Aorta (tissue), 5 donors: Measurements from ENCODE around the gene IFT81. TPM values are rescaled to one million over a fixed set of nuclear protein-coding genes. Genes with fewer than 3 reads are reported as not detected.

ENCODE experiments used
- ATAC-seq: fragments of 200-7000 bp; cut with Tn5 transposase; one replicate; pipeline ENCODE4 v1.9.1; 2022; ENCODE audit warnings: moderate library complexity; ENCODE audit not compliant: low FRiP score
- DNase-seq, 2 donors: peaks; one replicate each; pipeline ENCODE4 v3.0.0-alpha.2; 2020
- H3K27ac ChIP-seq, 2 donors: one replicate each; pipeline ENCODE4 v1.5.1; 2013; ENCODE audit warnings: low read length in 2 of 2, mild to moderate bottlenecking in 2 of 2, moderate library complexity in 2 of 2, control low read depth in 1 of 2, inconsistent platforms in 1 of 2, low read depth in 1 of 2
- H3K27me3 ChIP-seq, 2 donors: one replicate each; pipeline ENCODE4 v1.6.1; 2013; ENCODE audit warnings: control low read depth in 1 of 2, low read length in 1 of 2, mild to moderate bottlenecking in 1 of 2, moderate library complexity in 1 of 2; ENCODE audit not compliant: insufficient read depth in 2 of 2, control insufficient read depth in 1 of 2
- H3K36me3 ChIP-seq, 2 donors: one replicate each; pipeline ENCODE4 v1.6.1; 2013; ENCODE audit warnings: control low read depth in 1 of 2, low read length in 1 of 2, mild to moderate bottlenecking in 1 of 2; ENCODE audit not compliant: insufficient read depth in 2 of 2, control insufficient read depth in 1 of 2
- H3K4me1 ChIP-seq, 2 donors: one replicate each; pipeline ENCODE4 v1.6.1; 2013; ENCODE audit warnings: low read length in 2 of 2, control low read depth in 1 of 2, mild to moderate bottlenecking in 1 of 2, moderate library complexity in 1 of 2; ENCODE audit not compliant: insufficient read depth in 2 of 2, control insufficient read depth in 1 of 2
- H3K4me3 ChIP-seq, 2 donors: one replicate each; pipeline ENCODE4 v1.5.1; 2013; ENCODE audit warnings: low read length in 2 of 2, control low read depth in 1 of 2, mild to moderate bottlenecking in 1 of 2
- H3K9me3 ChIP-seq: one replicate; pipeline ENCODE4 v1.6.1; 2013; ENCODE audit warnings: mild to moderate bottlenecking, low read length; ENCODE audit not compliant: control insufficient read depth
- WGBS, 2 donors: extraction: QIAGEN DNeasy Blood & Tissue Kit; methylation state at CpG; one replicate each; pipeline ENCODE4 v1.1.7; 2013; 5-methylcytosine and 5-hydroxymethylcytosine counted together
- intact Hi-C, 2 donors: fragments of 100-400 bp; cut with DNase I; formaldehyde crosslinking; loops; one replicate each; pipeline versions ENCODE4 v1.14.2 to v1.15.0; 2022
- polyA plus RNA-seq, 2 donors: library from polyadenylated mRNA; stranded (reverse); fragments of 200-250 nt; gene quantifications; one replicate each; pipeline ENCODE4 v1.2.3, GENCODE V29; 2013
- total RNA-seq, 2 donors: library from RNA; stranded (reverse); fragmentation: NEBNext Ultra II Directional; extraction: Animal tissue kit (Norgen Biotek cat#: 25700); gene quantifications; one replicate each; pipeline ENCODE4 v1.2.1, GENCODE V29; 2021
- donor health status: healthy with polysubstance abuse.
- donor health status: Bipolar disorder and iron deficiency.
- donor health status: DM: no; HTN: no; CAD: no.
- donor health status: DM: no; HTN: no; CAD: no.
- donor health status: DM: yes; HTN: yes; CAD: no.

IFT81 gene
- total and polyA plus RNA-seq, 4 donors: 7.9 to 14.2 (median 12.7) TPM

DNA sequence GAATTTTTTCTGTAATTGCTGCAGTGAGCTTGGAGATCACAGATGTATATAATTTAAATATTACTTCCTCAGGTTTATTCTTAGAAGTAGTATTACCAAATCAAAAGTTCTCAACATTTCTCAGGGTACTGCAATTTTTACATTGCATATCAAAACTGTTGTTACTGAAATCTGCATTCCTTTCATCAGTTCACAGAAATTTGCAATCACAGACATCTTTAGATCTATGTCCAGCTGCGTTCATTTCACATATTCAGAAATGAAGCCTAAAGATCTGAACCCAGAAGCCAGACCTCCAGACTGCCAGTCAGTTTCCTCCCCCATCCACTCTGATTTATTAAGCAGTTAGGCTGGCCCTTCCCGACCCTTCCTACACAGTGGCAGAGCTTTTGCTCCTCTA, 18.2 kb upstream of the IFT81 start:
- Histone ChIP-seq H3K4me1 (no peaks in the 10 kb centered on the region), H3K27me3 (no peaks in the 10 kb centered on the region), H3K36me3 (no peaks in the 10 kb centered on the region), H3K27ac (peak overlapping the region in 1 of 2 donors; percentile 64), H3K9me3 (no peaks in the 10 kb centered on the region), H3K4me3 (no peak overlapping the region)
- intact Hi-C loops: loop anchor here in 1 of 2 donors (5.0 kb wide), 3 partner anchors 76 to 176 kb away; partner anchors contain the start of gene ATP2A2
- DNase-seq (no peak), ATAC-seq (no peak)
- WGBS, 2 donors: 33 to 54% methylated on average over 2 of the region's 2 CpGs

DNA sequence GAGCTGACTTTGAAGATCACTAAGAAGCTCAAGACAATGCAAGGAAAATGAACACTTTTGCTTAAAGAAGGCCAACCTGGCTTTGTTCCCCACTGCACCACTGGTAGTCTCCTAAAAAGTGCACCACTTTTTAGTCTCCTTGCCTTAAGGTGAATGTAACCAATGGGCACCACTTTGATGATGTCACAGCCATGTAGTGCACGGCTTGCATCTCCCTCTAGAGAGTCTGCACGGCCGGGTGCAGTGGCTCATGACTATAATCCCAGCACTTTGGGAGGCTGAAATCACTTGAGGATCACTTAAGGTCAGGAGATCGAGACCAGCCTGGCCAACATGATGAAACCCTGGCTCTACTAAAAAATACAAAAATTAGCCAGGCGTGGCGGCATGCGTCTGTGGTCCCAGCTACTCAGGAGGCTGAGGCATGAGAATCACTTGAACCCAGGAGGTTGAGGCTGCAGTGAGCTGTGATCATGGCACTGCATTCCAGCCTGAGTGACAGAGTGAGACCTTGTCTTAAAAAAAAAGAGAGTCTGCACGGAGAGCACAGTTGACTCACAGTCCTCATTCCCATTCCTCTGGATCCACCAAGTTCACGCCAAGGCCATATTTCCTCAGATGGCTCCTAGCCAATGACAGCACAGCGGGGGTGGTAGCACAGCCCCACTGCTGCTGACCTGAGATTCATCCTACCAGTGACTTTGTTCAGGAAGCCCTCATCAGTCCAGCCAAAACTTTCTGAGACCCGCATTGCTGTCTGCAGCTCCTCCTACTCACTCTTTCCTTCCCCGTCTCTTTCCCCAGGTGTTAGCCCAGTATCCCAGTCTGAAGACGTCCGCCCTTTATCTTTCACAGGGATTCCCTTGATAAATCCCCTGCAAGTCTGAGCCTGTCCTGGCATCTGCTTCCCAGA, 16.5 kb upstream of the IFT81 start:
- no peaks in the 10 kb centered on the region for H3K36me3 ChIP-seq
- H3K9me3 ChIP-seq: no peaks in the 10 kb centered on the region
- DNase-seq: peak; percentile 79 to 82
- WGBS, 2 donors: 58 to 60% methylated on average over 14 of the region's 14 CpGs
- peak; percentile 9 for ATAC-seq
- peak overlapping the region; percentile 91 to 98 for H3K27ac ChIP-seq
- no peaks in the 10 kb centered on the region for H3K4me1 ChIP-seq
- intact Hi-C loops: loop anchor here in 1 of 2 donors (2.0 to 5.0 kb wide), 4 partner anchors 17 to 175 kb away; partner anchors contain the start of genes ATP2A2 and IFT81
- H3K27me3 ChIP-seq: no peaks in the 10 kb centered on the region
- no peak overlapping the region for H3K4me3 ChIP-seq

DNA sequence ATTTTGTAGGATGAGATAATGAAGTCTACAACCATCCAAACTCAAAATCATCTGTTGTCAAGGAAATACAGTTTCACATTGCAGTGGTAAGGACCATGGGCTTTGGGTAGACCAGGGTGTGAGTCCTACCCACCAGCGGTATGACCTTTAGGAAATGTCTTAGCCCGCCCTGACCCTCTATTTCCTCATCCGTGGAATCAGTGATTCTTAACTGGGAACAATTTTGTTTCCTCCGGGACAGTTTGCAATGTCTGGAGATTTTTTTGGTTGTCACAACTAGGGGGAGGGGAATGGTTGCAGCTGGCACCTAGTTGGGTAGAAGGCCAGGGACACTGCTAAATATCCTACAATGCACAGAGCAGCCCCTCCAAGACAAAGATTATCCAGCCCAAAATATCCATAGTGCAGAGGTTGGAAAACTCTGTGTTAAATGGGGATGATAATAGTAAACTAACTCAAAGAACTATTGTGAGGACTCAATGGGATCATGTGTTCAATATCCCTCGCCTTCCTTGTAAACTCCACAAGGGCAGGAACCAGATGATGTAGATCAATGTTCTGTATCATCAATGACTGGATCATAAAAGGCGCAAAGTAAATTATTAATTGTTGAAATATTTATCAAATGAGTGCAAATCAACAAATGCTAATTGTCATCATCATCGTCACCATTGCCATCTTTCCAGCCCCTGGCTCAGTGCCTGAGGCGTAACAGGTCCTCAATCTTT, 15.7 kb upstream of the IFT81 start:
- Histone ChIP-seq H3K4me3 (no peak overlapping the region), H3K27ac (peak overlapping the region; percentile 91 to 98), H3K4me1 (no peaks in the 10 kb centered on the region), H3K9me3 (no peaks in the 10 kb centered on the region), H3K36me3 (no peaks in the 10 kb centered on the region), H3K27me3 (no peaks in the 10 kb centered on the region)
- no peak for ATAC-seq
- WGBS, 2 donors: 62% methylated on average over 8 of the region's 8 CpGs
- intact Hi-C loops: loop anchor here in 1 of 2 donors (2.0 to 5.0 kb wide), 4 partner anchors 16 to 174 kb away; partner anchors contain the start of genes ATP2A2 and IFT81
- no peak for DNase-seq

DNA sequence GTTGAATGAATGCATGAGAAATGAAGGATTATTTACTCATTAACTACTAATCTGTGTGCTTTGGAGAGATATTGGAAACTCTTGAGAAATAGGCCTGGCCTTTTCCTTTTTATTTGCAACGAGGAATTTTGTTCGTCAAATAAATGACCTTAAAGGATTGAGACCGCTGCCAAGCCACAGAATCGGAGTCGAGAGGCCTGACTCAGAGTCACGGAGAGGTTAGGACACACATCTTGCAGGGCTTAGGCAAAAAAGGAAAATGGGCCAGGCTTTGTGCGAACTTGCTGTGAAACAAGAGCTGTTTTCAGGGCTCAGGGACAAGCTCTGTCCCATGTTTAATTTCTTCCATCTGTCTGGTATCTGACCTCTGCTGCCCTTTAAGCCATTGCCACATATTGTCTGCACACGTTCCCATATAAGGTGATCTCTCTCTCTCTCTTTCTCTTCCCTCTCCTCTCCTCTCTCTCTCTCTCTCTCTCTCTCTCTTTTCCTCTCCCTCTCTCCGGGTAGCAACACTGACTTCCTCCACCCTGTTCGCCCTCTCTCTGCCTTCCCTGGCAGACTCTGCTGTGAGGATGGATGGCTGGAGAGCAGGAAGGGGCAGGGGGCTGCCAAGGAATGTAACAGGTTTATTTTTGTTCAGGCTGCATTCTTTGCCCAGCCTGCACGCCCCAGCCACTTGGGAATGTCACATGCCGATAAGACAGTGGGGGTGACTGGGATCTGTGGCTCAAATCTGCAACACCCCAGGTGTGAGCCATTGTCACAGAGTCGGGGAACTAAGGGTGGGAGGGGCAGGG, 14.9 kb upstream of the IFT81 start:
- Histone ChIP-seq H3K4me3 (no peak overlapping the region), H3K36me3 (no peaks in the 10 kb centered on the region), H3K9me3 (no peaks in the 10 kb centered on the region), H3K27ac (peak overlapping the region; percentile 60 to 98), H3K27me3 (no peaks in the 10 kb centered on the region), H3K4me1 (peaks cover 0 to 2% of the 10 kb centered on the region in 2 donors)
- intact Hi-C loops: loop anchor here in 1 of 2 donors (2.0 to 5.0 kb wide), 4 partner anchors 16 to 173 kb away; partner anchors contain the start of genes ATP2A2 and IFT81
- DNase-seq: peak; percentile 88 to 89
- 1 to 3% methylated on average over 13 of the region's 13 CpGs for WGBS, 2 donors
- peak; percentile 92 for ATAC-seq

DNA sequence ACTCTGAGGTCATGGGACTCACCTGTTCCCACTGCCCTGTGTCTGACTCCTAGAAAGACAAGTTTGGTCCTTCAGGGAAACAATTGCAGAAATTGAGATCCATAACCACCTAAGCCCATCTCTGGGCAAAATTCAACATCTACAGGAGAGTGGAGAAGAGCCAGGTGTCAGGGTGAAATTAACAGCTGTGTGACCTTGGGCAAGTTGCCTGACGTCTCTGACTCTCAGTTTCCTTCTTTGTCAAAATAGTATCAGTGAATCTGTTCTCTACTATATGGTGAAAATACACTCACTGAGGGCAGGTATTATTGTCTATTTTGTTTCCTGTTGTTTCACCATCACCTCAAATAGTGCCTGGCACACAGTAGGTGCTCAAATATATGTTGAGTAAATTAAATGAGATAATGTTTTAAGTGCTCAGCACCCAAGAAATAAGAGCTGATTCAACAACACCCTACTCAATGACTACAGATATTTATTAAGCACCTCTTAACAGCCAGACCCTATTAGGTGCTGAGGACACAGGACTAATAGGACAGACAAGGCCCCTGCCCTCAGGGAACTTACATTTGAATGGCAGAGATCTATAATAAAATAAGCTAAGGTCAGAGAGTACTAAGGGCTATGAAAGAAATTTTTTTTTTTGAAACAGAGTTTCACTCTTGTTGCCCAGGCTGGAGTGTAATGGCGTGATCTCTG, 14.2 kb upstream of the IFT81 start:
- Histone ChIP-seq H3K4me1 (peaks cover 0 to 4% of the 10 kb centered on the region in 2 donors), H3K36me3 (no peaks in the 10 kb centered on the region), H3K27me3 (no peaks in the 10 kb centered on the region), H3K9me3 (no peaks in the 10 kb centered on the region), H3K27ac (peak overlapping the region; percentile 60 to 88), H3K4me3 (no peak overlapping the region)
- ATAC-seq (no peak), DNase-seq (no peak)
- intact Hi-C loops: loop anchor here in 1 of 2 donors (2.0 to 5.0 kb wide), 4 partner anchors 15 to 172 kb away; partner anchors contain the start of genes ATP2A2 and IFT81
- 60 to 69% methylated on average over 2 of the region's 2 CpGs for WGBS, 2 donors

DNA sequence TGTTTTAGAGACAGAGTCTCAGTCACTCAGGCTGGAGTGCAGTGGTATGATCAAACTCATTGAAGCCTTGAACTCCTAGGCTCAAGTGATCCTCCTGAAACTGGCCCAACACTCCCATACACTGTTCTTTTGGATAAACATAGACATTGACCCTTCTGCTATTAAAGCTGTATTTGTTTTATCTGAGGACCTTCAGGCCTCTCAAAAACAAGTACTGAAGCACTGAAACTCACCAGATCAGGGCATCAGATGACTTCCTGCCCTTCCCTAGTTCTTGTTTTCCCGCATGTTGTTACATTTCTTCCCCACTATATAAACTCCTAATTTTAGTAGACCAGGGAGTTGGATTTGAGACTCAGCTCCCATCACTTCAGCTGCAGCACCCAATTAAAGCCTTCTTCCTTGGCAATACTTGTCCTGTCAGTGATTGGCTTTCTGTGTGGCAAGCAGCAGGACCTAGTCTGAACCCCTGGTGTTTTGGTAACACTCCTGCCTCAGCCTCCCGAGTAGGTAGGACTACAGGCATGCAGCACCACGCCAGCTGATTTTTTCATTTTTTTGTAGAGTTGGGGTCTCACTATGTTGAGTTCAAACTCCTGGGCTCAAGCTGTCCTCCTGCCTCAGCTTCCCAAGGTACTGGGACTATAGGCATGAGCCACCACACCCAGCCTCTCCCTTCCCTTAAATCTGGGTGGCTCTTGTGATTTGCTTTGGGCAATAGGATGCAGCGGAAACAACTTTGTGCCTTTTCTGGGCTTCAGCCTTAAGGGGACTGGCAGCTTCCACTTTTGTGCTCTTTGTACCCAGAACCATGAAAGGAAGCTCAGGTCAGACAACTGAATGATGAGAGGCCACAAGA, 12.5 kb upstream of the IFT81 start:
- Histone ChIP-seq H3K36me3 (no peaks in the 10 kb centered on the region), H3K4me3 (no peak overlapping the region), H3K27ac (peak overlapping the region; percentile 1 to 69), H3K4me1 (peaks cover 0 to 6% of the 10 kb centered on the region in 2 donors), H3K27me3 (no peaks in the 10 kb centered on the region), H3K9me3 (no peaks in the 10 kb centered on the region)
- DNase-seq: no peak
- WGBS, 2 donors: 61 to 63% methylated on average over 4 of the region's 4 CpGs
- no peak for ATAC-seq
- intact Hi-C loops: no loop called here

DNA sequence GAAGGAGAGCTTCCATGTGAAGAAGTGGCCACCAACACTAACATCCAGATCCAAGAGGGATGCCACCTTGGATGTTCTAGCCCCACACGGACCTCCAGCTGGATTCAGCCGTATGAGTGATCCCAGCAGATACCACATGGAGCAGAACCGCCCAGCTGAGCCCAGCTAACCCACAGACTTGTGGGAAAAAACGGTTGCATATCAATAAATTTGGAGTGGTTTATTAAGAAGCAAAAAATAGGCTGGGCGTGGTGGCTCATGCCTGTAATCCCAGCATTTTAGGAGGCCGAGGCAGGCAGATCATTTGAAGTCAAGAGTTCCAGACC, 11.9 kb upstream of the IFT81 start:
- no peaks in the 10 kb centered on the region for H3K9me3 ChIP-seq
- H3K4me3 ChIP-seq: no peak overlapping the region
- intact Hi-C loops: no loop called here
- H3K36me3 ChIP-seq: no peaks in the 10 kb centered on the region
- H3K27ac ChIP-seq: peak overlapping the region in 1 of 2 donors; percentile 69
- peaks cover 0 to 6% of the 10 kb centered on the region in 2 donors for H3K4me1 ChIP-seq
- 94 to 96% methylated on average over 6 of the region's 6 CpGs for WGBS, 2 donors
- ATAC-seq: no peak
- no peak for DNase-seq
- H3K27me3 ChIP-seq: no peaks in the 10 kb centered on the region
